HUES48 (cell line): ENCODE measurements around the gene PEBP1.

ENCODE experiments used
- H3K27ac ChIP-seq: one replicate; pipeline ENCODE4 v1.7.0; 2013; ENCODE audit warnings: low read depth, low read length, inconsistent platforms
- H3K27me3 ChIP-seq: 2 replicates; pipeline ENCODE4 v1.6.1; 2013; ENCODE audit warnings: mild to moderate bottlenecking, low read length; ENCODE audit not compliant: control insufficient read depth, insufficient read depth
- H3K36me3 ChIP-seq: 2 replicates; pipeline ENCODE4 v1.6.1; 2013; ENCODE audit warnings: low read length; ENCODE audit not compliant: control insufficient read depth, insufficient read depth
- H3K4me1 ChIP-seq: 2 replicates; pipeline ENCODE4 v1.6.1; 2013; ENCODE audit warnings: mild to moderate bottlenecking, low read length; ENCODE audit not compliant: control insufficient read depth, insufficient read depth
- H3K4me3 ChIP-seq: 2 replicates; pipeline ENCODE4 v1.5.1; 2013; ENCODE audit warnings: mild to moderate bottlenecking, low read depth, low read length
- H3K9ac ChIP-seq: 2 replicates; pipeline ENCODE4 v1.6.1; 2013; ENCODE audit warnings: mild to moderate bottlenecking, low read depth, low read length, moderate library complexity
- H3K9me3 ChIP-seq: 2 replicates; pipeline ENCODE4 v1.6.1; 2013; ENCODE audit warnings: low read length; ENCODE audit not compliant: control insufficient read depth, insufficient read depth

The PEBP1 gene

DNA sequence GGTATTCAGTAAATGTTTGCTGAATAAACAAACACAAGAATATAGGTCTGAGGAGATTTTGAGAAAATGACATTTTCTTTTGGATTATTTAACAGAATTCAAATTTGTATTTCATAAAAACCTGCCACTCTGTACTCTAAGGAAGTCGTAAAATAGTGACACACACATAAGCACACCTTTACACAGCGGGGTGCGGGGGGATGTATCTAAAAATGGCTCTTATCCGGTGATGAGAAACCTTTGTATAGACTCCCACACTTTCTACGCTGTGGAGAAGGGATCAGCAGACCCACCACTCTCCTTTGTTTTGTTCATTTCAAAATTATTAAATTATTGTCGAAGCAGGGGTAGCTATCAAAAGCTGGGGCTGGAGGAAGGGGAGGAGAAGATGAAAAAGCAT is 58.0 kb downstream of the PEBP1 start:
- Histone ChIP-seq H3K9ac (no peak overlapping the region), H3K27me3 (no peaks in the 10 kb centered on the region), H3K27ac (no peak overlapping the region), H3K9me3 (no peaks in the 10 kb centered on the region), H3K4me1 (peaks cover 18% of the 10 kb centered on the region), H3K36me3 (no peaks in the 10 kb centered on the region), H3K4me3 (no peak overlapping the region)
